WTC11 (cell line): Measurements from ENCODE around the gene KLF2. TPM values are rescaled to one million over a fixed set of nuclear protein-coding genes. Genes with fewer than 3 reads are reported as not detected.

Experiments
- ATAC-seq: fragments of 200-7000 bp; cut with Tn5 transposase; 2 replicates; pipeline ENCODE4 v1.10.0; 2021; ENCODE audit warnings: mild to moderate bottlenecking, moderate library complexity
- CTCF ChIA-PET: fragments of 300-600 bp; sonication (Branson Sonifier 250); formaldehyde crosslinking; loops from one replicate; lab custom pipeline; 2021; ENCODE audit warnings: antibody characterized with exemption; lab: Charles Lee
- POLR2A ChIA-PET: fragments of 350-600 bp; sonication (Branson Sonifier 250); formaldehyde crosslinking; loops from one replicate; lab custom pipeline; 2021; ENCODE audit warnings: antibody characterized with exemption; lab: Charles Lee
- DNase-seq: peaks from one replicate; pipeline ENCODE4 v3.0.0; 2021; ENCODE audit warnings: low spot score
- H3K27ac Mint-ChIP-seq: 2 replicates; pipeline ENCODE4 v1.8.0; 2021; ENCODE audit warnings: mixed read lengths
- H3K27me3 Mint-ChIP-seq: 2 replicates; pipeline ENCODE4 v1.8.0; 2021; ENCODE audit warnings: low read depth, mild to moderate bottlenecking, moderate library complexity, mixed read lengths
- H3K36me3 Mint-ChIP-seq: 2 replicates; pipeline ENCODE4 v1.8.0; 2021; ENCODE audit warnings: mixed read lengths
- H3K4me1 Mint-ChIP-seq: 2 replicates; pipeline ENCODE4 v1.8.0; 2022; ENCODE audit warnings: mixed read lengths
- H3K4me3 Mint-ChIP-seq: 2 replicates; pipeline ENCODE4 v1.8.0; 2021; ENCODE audit warnings: mild to moderate bottlenecking, moderate library complexity, mixed read lengths
- H3K9me3 Mint-ChIP-seq: 2 replicates; pipeline ENCODE4 v1.8.0; 2021; ENCODE audit warnings: mixed read lengths
- ATF1 ChIP-seq: sonication (generic); formaldehyde crosslinking; IDR thresholded peaks from 2 replicates; pipeline ENCODE4 v1.8.1; 2023; ENCODE audit warnings: mild to moderate bottlenecking, moderate library complexity, missing genetic modification reagents
- CREB1 ChIP-seq: sonication (generic); formaldehyde crosslinking; IDR thresholded peaks from 2 replicates; pipeline ENCODE4 v1.8.0; 2023; ENCODE audit warnings: mild to moderate bottlenecking, missing genetic modification reagents
- ELF4 ChIP-seq: sonication (generic); formaldehyde crosslinking; IDR thresholded peaks from 2 replicates; pipeline ENCODE4 v1.8.1; 2022; ENCODE audit warnings: low read depth, mild to moderate bottlenecking, moderate library complexity, missing genetic modification reagents
- ESRRA ChIP-seq: sonication (generic); formaldehyde crosslinking; IDR thresholded peaks from 2 replicates; pipeline ENCODE4 v1.8.1; 2022; ENCODE audit warnings: mild to moderate bottlenecking, missing genetic modification reagents, borderline replicate concordance
- ETV6 ChIP-seq: sonication (generic); formaldehyde crosslinking; IDR thresholded peaks from 2 replicates; pipeline ENCODE4 v1.8.1; 2022; ENCODE audit warnings: mild to moderate bottlenecking, missing genetic modification reagents
- FOXJ3 ChIP-seq: sonication (generic); formaldehyde crosslinking; IDR thresholded peaks from 2 replicates; pipeline ENCODE4 v1.9.0; 2021; ENCODE audit warnings: missing genetic modification reagents, mild to moderate bottlenecking, borderline replicate concordance
- IRF1 ChIP-seq: sonication (generic); formaldehyde crosslinking; IDR thresholded peaks from 2 replicates; pipeline ENCODE4 v1.8.0; 2023; ENCODE audit warnings: missing genetic modification reagents
- KAT7 ChIP-seq: sonication (generic); formaldehyde crosslinking; IDR thresholded peaks from 2 replicates; pipeline ENCODE4 v1.8.1; 2023; ENCODE audit warnings: missing genetic modification reagents, mild to moderate bottlenecking, borderline replicate concordance
- MXD4 ChIP-seq: fragments of 250-450 bp; sonication (Bioruptor Pico); IDR thresholded peaks from 2 replicates; pipeline ENCODE4 v1.8.0; 2021; ENCODE audit warnings: mild to moderate bottlenecking, moderate library complexity, borderline replicate concordance
- NFATC4 ChIP-seq: fragments of 250-450 bp; sonication (Bioruptor Pico); IDR thresholded peaks from 2 replicates; pipeline ENCODE4 v1.9.0; 2021; ENCODE audit warnings: mild to moderate bottlenecking
- NFYB ChIP-seq: sonication (generic); formaldehyde crosslinking; conservative IDR thresholded peaks from 2 replicates; pipeline ENCODE4 v1.8.0; 2022; ENCODE audit warnings: low read depth, missing genetic modification reagents
- RELA ChIP-seq: sonication (generic); formaldehyde crosslinking; IDR thresholded peaks from 2 replicates; pipeline ENCODE4 v1.8.1; 2022; ENCODE audit warnings: missing genetic modification reagents, mild to moderate bottlenecking, borderline replicate concordance
- SMAD4 ChIP-seq: sonication (generic); formaldehyde crosslinking; IDR thresholded peaks from 2 replicates; pipeline ENCODE4 v1.8.0; 2022; ENCODE audit warnings: mild to moderate bottlenecking, missing genetic modification reagents
- TCF7 ChIP-seq: sonication (generic); formaldehyde crosslinking; IDR thresholded peaks from 2 replicates; pipeline ENCODE4 v1.8.0; 2022; ENCODE audit warnings: mild to moderate bottlenecking, low read depth, missing genetic modification reagents, moderate library complexity
- USF2 ChIP-seq: sonication (generic); formaldehyde crosslinking; IDR thresholded peaks from 2 replicates; pipeline ENCODE4 v1.8.1; 2023; ENCODE audit warnings: mild to moderate bottlenecking, missing genetic modification reagents, moderate library complexity
- ZNF121 ChIP-seq: sonication (generic); formaldehyde crosslinking; IDR thresholded peaks from 2 replicates; pipeline ENCODE4 v1.8.0; 2023; ENCODE audit warnings: missing genetic modification reagents
- ZNF281 ChIP-seq: sonication (generic); formaldehyde crosslinking; IDR thresholded peaks from 2 replicates; pipeline ENCODE4 v1.8.0; 2023; ENCODE audit warnings: mild to moderate bottlenecking, missing genetic modification reagents
- ZNF423 ChIP-seq: fragments of 250-450 bp; sonication (Bioruptor Pico); IDR thresholded peaks from 2 replicates; pipeline ENCODE4 v2.1.2; 2022; ENCODE audit warnings: mild to moderate bottlenecking, moderate library complexity
- total RNA-seq: library from RNA; stranded (reverse); gene quantifications from 3 replicates; pipeline ENCODE4 v1.2.3, GENCODE V29; 2021

Gene KLF2
- total RNA-seq, 1 experiment from 2014 or later = 1.1 TPM

- H3K9me3 Mint-ChIP-seq = no peaks in the 10 kb centered on the region
- H3K36me3 Mint-ChIP-seq = no peaks in the 10 kb centered on the region
- H3K27ac Mint-ChIP-seq = no peak overlapping the region
- peaks cover 6% of the 10 kb centered on the region; the same call in 1 of the 2 replicates for H3K27me3 Mint-ChIP-seq
- ChIA-PET POLR2A (no interaction called here), CTCF (interaction anchor here (1.2 to 2.8 kb wide), 5 partner anchors 7 to 91 kb away, joined by 3 to 15 read pairs (median 7); no protein-coding TSS in a partner anchor)
- H3K4me3 Mint-ChIP-seq = no peak overlapping the region
- ATAC-seq = no peak
- no peak for DNase-seq
- no peak for TF ChIP-seq USF2 (CRISPR knock-in tag)
- no peak for TF ChIP-seq FOXJ3 (CRISPR knock-in tag)
- no peak for TF ChIP-seq IRF1 (CRISPR knock-in tag)
- no peak for TF ChIP-seq ELF4 (CRISPR knock-in tag)
- no peak for TF ChIP-seq ESRRA (CRISPR knock-in tag)
- no peak for TF ChIP-seq RELA
- TF ChIP-seq CREB1 = no peak
- H3K4me1 Mint-ChIP-seq = peaks cover 5% of the 10 kb centered on the region
Measured at GRCh38 chr19:16337809-16338469, 13.3 kb downstream of the KLF2 start.

GRCh38 chr19:16338470-16339360 is 14.1 kb downstream of the KLF2 start:
- no peak for TF ChIP-seq ZNF423
- no peak for TF ChIP-seq KAT7 (CRISPR knock-in tag)
- no peak for TF ChIP-seq MXD4 (CRISPR knock-in tag)
- no peak for TF ChIP-seq SMAD4 (CRISPR knock-in tag)
- no peak for TF ChIP-seq NFATC4
- no peak for TF ChIP-seq ZNF281 (CRISPR knock-in tag)
- TF ChIP-seq TCF7 = no peak
- TF ChIP-seq NFYB (CRISPR knock-in tag) = no peak
- TF ChIP-seq ETV6 (CRISPR knock-in tag) = no peak
- no peak for TF ChIP-seq ATF1 (CRISPR knock-in tag)
- ChIA-PET POLR2A (interaction anchor here (1.0 kb wide), 1 partner anchor 12 kb away, joined by 3 read pairs; no protein-coding TSS in a partner anchor), CTCF (interaction anchor here (0.6 to 2.8 kb wide), 7 partner anchors 8 to 98 kb away, joined by 3 to 15 read pairs (median 6); no protein-coding TSS in a partner anchor)
- H3K27ac Mint-ChIP-seq = no peak overlapping the region
- H3K27me3 Mint-ChIP-seq = peaks cover 5% of the 10 kb centered on the region; the same call in 1 of the 2 replicates
- no peak overlapping the region for H3K4me3 Mint-ChIP-seq
- no peaks in the 10 kb centered on the region for H3K36me3 Mint-ChIP-seq
- no peak; the same call in 1 of the 2 replicates for ATAC-seq
- H3K9me3 Mint-ChIP-seq = no peaks in the 10 kb centered on the region
- peaks cover 5% of the 10 kb centered on the region for H3K4me1 Mint-ChIP-seq
- no peak for DNase-seq

GRCh38 chr19:16339361-16339725 is 14.7 kb downstream of the KLF2 start:
- TF ChIP-seq NFYB (CRISPR knock-in tag) = no peak
- peak; percentile 53; the same call in 1 of the 2 replicates for TF ChIP-seq ZNF121
- CTCF ChIA-PET = interaction anchor here (1.2 to 2.8 kb wide), 6 partner anchors 9 to 93 kb away, joined by 3 to 15 read pairs (median 6); no protein-coding TSS in a partner anchor
- no peak overlapping the region for H3K4me3 Mint-ChIP-seq
- peaks cover 5% of the 10 kb centered on the region for H3K4me1 Mint-ChIP-seq
- H3K36me3 Mint-ChIP-seq = no peaks in the 10 kb centered on the region
- no peaks in the 10 kb centered on the region for H3K9me3 Mint-ChIP-seq
- ATAC-seq = no peak
- POLR2A ChIA-PET = interaction anchor here (1.0 kb wide), 1 partner anchor 12 kb away, joined by 3 read pairs; no protein-coding TSS in a partner anchor
- no peaks in the 10 kb centered on the region for H3K27me3 Mint-ChIP-seq
- no peak for DNase-seq
- no peak overlapping the region for H3K27ac Mint-ChIP-seq
